ENCODE data around the gene KCTD4. TPM values are rescaled to one million over a fixed set of nuclear protein-coding genes. Genes with fewer than 3 reads are reported as not detected.

KCTD4 gene
- total RNA-seq, 1 donor from 2014 or later: not detected

DNA sequence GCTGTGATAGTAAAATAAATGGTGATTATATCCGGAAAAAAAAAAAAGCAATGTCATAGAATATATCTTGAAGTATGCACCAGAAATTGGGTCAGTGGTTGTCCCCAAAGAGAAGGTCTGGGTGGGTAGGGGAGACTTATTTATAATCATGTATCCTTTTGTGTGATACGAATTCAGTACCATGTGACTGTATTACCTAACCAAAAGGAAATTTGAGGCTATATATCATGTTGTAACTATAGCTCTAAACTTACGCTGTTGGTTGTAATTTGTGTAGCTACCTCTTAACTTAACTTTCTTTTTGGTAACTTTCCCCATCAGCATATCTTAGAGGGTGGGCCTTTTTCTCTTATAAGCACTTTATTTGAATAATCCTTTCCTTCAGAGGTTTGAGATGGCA lies 25.2 kb upstream of the KCTD4 start:
- Mint-ChIP-seq H3K4me1 (ENCODE audit: low read depth) (no peaks in the 10 kb centered on the region), H3K27me3 (ENCODE audit: low read depth) (no peaks in the 10 kb centered on the region), H3K36me3 (ENCODE audit: low read depth) (no peaks in the 10 kb centered on the region), H3K9me3 (no peaks in the 10 kb centered on the region), H3K4me3 (ENCODE audit: low read depth) (no peak overlapping the region), H3K27ac (no peak overlapping the region)
- intact Hi-C loops (cut with micrococcal nuclease): no loop called here
- DNase-seq (ENCODE audit: low spot score): no peak

DNA sequence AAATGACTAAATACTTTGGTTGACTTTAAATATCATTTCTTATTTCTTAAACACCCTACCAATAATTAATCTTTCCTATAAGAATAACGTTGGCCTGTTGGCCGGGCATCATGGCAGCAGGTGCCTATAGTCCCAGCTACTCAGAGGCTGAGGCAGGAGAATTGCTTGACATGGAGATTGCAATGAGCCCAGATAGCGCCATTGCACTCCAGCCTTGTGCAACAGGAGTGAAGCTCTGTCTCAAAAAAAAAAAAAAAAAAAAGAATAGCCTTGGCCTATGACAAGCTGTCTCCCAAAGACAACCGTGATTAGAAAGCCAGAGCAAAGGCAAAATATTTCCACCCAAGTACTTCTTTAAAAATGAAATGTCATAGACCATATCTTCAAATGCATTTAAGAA lies 24.5 kb upstream of the KCTD4 start:
- Mint-ChIP-seq H3K36me3 (ENCODE audit: low read depth) (no peaks in the 10 kb centered on the region), H3K9me3 (no peaks in the 10 kb centered on the region), H3K4me1 (ENCODE audit: low read depth) (no peaks in the 10 kb centered on the region), H3K27ac (no peak overlapping the region), H3K4me3 (ENCODE audit: low read depth) (no peak overlapping the region), H3K27me3 (ENCODE audit: low read depth) (no peaks in the 10 kb centered on the region)
- no peak for DNase-seq (ENCODE audit: low spot score)
- intact Hi-C loops (cut with micrococcal nuclease): no loop called here

DNA sequence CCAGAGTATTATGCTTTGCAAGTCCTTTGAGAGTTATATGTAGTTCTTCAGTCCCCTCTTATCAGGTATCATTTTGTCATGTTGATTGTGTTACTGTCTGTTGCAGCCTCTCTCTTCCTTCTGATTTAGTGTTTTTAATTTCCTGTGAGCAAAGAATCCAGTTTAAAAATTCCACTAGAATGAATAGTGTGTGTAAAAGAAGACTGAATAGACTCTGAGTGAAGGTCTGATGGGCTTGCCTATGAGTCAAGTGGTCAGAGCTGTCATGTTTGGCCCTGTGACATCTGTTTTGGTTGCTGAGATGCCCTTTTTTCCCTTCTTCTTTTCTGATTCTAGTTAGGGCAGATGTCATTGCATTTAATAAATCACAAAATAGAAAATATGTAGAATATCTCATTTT lies 23.3 kb upstream of the KCTD4 start:
- intact Hi-C loops (cut with micrococcal nuclease): no loop called here
- no peak for DNase-seq (ENCODE audit: low spot score)
- Mint-ChIP-seq H3K4me3 (ENCODE audit: low read depth) (no peak overlapping the region), H3K36me3 (ENCODE audit: low read depth) (no peaks in the 10 kb centered on the region), H3K27ac (no peak overlapping the region), H3K27me3 (ENCODE audit: low read depth) (no peaks in the 10 kb centered on the region), H3K9me3 (no peaks in the 10 kb centered on the region), H3K4me1 (ENCODE audit: low read depth) (no peaks in the 10 kb centered on the region)

DNA sequence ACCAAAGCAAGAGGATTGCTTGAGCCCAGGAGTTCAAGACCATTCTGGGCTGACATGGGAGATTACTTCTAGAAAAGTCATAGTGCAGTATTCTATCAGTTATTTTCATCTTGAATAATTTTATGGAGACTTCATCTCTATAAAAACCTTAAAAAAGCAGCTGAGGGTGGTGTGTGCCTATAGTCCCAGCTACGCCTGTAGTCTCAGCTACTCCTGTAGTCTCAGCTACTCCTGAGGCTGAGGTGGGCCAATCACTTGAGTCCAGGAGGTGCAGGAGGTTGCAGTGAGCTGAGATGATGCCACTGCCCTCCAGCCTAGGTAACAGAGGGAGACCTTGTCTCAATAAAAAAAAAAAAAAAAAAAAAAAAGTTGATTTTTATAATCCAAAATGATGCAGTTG lies 22.1 kb upstream of the KCTD4 start:
- Mint-ChIP-seq H3K36me3 (ENCODE audit: low read depth) (no peaks in the 10 kb centered on the region), H3K9me3 (no peaks in the 10 kb centered on the region), H3K27me3 (ENCODE audit: low read depth) (no peaks in the 10 kb centered on the region), H3K4me3 (ENCODE audit: low read depth) (no peak overlapping the region), H3K27ac (no peak overlapping the region), H3K4me1 (ENCODE audit: low read depth) (no peaks in the 10 kb centered on the region)
- no peak for DNase-seq (ENCODE audit: low spot score)
- intact Hi-C loops (cut with micrococcal nuclease): no loop called here

DNA sequence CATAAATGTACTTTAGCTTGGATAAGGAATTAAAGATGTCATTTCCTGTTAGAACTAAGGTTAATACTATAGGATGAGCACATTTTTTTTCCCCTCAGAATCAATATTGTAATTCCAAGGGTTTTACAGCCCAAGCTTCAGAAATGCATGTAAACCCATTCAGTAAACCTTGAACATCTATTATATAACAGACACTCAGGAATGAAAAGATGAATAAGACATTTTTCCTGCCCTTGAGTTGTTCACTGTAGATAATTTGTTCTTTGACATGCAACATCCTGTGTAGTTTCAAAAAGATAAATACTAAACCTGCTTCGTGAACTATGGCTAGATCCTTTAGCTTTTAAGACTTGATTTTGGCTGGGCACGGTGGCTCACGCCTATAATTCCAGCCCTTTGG lies 21.7 kb upstream of the KCTD4 start:
- Mint-ChIP-seq H3K9me3 (no peaks in the 10 kb centered on the region), H3K27ac (no peak overlapping the region), H3K4me1 (ENCODE audit: low read depth) (no peaks in the 10 kb centered on the region), H3K4me3 (ENCODE audit: low read depth) (no peak overlapping the region), H3K36me3 (ENCODE audit: low read depth) (no peaks in the 10 kb centered on the region), H3K27me3 (ENCODE audit: low read depth) (no peaks in the 10 kb centered on the region)
- DNase-seq (ENCODE audit: low spot score): no peak
- intact Hi-C loops (cut with micrococcal nuclease): no loop called here

DNA sequence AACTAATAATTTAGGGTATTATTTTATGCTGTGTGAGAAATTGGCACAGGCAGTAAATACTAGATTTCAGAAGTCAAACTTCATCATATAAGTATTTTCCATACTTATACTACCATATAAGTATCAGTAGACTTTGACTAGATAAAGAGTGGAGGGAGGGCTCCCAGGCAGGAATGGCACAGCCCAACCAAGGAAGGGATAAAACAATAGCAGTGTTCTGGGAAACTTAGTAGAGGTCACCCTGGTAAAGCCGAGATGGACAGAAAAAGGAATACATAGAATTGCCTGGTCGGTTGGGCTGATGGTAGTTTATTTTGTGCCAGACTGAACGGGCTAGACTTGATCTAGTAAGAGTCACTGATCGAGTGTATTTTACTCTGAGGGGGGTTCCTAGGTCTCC lies 19.6 kb upstream of the KCTD4 start:
- no peak for DNase-seq (ENCODE audit: low spot score)
- Mint-ChIP-seq H3K36me3 (ENCODE audit: low read depth) (peaks cover 3% of the 10 kb centered on the region), H3K4me3 (ENCODE audit: low read depth) (no peak overlapping the region), H3K9me3 (no peaks in the 10 kb centered on the region), H3K27me3 (ENCODE audit: low read depth) (no peaks in the 10 kb centered on the region), H3K27ac (no peak overlapping the region), H3K4me1 (ENCODE audit: low read depth) (peaks cover 3% of the 10 kb centered on the region)
- intact Hi-C loops (cut with micrococcal nuclease): no loop called here

DNA sequence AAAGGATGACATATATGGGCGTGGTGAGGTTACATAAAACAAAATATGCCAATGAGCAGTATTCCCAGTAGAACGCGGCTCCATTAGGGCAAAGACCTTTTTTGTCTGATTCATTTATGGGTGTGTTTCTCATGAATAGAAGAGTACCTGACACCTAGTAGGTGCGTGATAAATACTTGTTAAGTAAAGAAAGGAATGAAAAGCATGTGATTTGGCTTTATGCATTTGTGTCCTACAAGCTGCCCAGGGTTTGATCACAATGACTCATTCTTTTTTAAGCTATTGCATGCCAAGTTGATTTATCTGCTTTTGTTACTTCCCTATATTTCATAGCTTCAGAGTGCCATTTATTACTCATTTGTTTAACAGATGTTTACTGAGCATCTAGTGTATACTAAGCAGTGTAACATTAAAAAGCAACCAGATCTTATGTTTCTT lies 19.1 kb upstream of the KCTD4 start:
- Mint-ChIP-seq H3K4me3 (ENCODE audit: low read depth) (no peak overlapping the region), H3K4me1 (ENCODE audit: low read depth) (peaks cover 3% of the 10 kb centered on the region), H3K36me3 (ENCODE audit: low read depth) (peaks cover 3% of the 10 kb centered on the region), H3K27me3 (ENCODE audit: low read depth) (no peaks in the 10 kb centered on the region), H3K27ac (no peak overlapping the region), H3K9me3 (no peaks in the 10 kb centered on the region)
- no peak for DNase-seq (ENCODE audit: low spot score)
- intact Hi-C loops (cut with micrococcal nuclease): no loop called here

DNA sequence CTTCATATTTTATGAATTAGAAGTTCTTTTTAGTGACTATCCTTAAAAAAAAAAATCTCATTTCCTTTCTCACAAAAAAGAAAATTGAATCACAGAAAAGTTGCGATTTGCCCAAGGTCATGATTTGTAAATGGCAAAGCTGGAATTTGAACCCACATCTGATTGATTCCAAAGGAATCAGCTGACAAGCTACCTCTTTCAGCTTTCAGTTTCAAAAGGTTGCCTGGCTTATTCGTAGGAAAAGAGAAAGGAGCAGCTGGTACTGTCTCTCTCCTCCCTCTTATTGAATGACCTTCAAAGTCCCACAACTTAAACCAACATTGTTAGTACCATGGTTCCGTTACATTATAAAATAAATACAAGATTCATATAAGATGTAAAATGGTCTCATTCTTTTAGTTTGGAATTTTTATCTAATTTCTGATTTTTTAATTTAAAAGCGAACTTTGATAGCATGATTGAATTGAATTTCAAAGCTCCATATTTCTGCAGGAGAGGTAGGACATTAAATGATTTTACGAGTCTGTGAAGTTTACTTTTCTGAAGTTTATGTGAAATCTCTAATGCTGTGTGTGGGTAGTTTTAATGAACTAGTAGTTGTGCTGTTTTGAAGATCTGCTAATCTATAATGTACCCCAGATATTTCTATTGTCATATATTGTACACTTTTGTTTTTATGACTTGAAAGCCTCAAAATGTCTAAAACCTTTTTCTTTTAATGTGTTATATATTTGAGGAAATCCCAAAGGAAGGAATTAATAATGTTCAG lies 18.5 kb upstream of the KCTD4 start:
- H3K4me3 Mint-ChIP-seq (ENCODE audit: low read depth): no peak overlapping the region
- no peaks in the 10 kb centered on the region for H3K27me3 Mint-ChIP-seq (ENCODE audit: low read depth)
- H3K27ac Mint-ChIP-seq: no peak overlapping the region
- no peak for DNase-seq (ENCODE audit: low spot score)
- peaks cover 3% of the 10 kb centered on the region for H3K4me1 Mint-ChIP-seq (ENCODE audit: low read depth)
- intact Hi-C loops (cut with micrococcal nuclease): no loop called here
- no peaks in the 10 kb centered on the region for H3K9me3 Mint-ChIP-seq
- H3K36me3 Mint-ChIP-seq (ENCODE audit: low read depth): peaks cover 3% of the 10 kb centered on the region

DNA sequence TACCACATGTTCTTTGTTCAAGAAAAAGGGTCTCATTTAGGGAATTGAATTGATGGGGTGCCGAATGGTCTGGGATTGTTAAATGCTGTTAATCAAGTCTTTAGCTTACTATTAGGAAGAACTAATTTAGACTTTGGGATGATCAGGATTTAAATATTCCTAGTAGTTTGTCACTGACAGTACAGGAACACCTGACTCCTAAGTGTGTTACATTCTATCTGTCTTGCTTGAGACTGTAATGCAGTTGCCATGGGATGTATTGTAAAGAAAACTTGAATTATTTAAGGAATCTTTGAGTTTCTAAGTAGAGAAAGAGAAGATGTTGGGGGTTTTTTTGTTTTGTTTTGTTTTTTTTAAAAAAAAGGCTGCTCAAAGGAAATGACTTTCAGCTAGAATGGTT lies 17.8 kb upstream of the KCTD4 start:
- H3K4me1 Mint-ChIP-seq (ENCODE audit: low read depth): peaks cover 3% of the 10 kb centered on the region
- peaks cover 3% of the 10 kb centered on the region for H3K36me3 Mint-ChIP-seq (ENCODE audit: low read depth)
- no peak for DNase-seq (ENCODE audit: low spot score)
- no peaks in the 10 kb centered on the region for H3K9me3 Mint-ChIP-seq
- no peak overlapping the region for H3K4me3 Mint-ChIP-seq (ENCODE audit: low read depth)
- no peaks in the 10 kb centered on the region for H3K27me3 Mint-ChIP-seq (ENCODE audit: low read depth)
- intact Hi-C loops (cut with micrococcal nuclease): no loop called here
- H3K27ac Mint-ChIP-seq: no peak overlapping the region

DNA sequence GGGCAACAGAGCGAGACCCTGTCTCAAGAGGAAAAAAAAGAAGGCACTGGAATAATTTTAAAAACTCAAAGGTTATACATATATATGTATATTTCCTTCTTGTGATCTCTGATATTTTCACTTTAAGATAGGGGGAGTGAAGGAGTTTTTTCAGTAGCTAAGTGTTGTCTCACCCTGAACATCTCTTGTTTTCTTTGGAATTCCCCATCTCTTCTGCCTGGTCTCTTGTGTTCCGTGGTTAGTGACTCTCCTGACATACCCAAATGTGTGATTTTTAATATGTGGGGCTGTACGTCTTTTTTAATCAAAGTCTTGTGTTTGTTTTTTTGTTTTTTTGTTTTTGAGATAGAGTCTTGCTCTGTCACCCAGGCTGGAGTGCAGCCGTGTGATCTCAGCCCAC lies 15.3 kb upstream of the KCTD4 start:
- no peak for DNase-seq (ENCODE audit: low spot score)
- intact Hi-C loops (cut with micrococcal nuclease): no loop called here
- Mint-ChIP-seq H3K4me1 (ENCODE audit: low read depth) (peaks cover 3% of the 10 kb centered on the region), H3K4me3 (ENCODE audit: low read depth) (no peak overlapping the region), H3K27ac (peak overlapping the region; percentile 0), H3K27me3 (ENCODE audit: low read depth) (no peaks in the 10 kb centered on the region), H3K36me3 (ENCODE audit: low read depth) (peaks cover 3% of the 10 kb centered on the region), H3K9me3 (no peaks in the 10 kb centered on the region)

DNA sequence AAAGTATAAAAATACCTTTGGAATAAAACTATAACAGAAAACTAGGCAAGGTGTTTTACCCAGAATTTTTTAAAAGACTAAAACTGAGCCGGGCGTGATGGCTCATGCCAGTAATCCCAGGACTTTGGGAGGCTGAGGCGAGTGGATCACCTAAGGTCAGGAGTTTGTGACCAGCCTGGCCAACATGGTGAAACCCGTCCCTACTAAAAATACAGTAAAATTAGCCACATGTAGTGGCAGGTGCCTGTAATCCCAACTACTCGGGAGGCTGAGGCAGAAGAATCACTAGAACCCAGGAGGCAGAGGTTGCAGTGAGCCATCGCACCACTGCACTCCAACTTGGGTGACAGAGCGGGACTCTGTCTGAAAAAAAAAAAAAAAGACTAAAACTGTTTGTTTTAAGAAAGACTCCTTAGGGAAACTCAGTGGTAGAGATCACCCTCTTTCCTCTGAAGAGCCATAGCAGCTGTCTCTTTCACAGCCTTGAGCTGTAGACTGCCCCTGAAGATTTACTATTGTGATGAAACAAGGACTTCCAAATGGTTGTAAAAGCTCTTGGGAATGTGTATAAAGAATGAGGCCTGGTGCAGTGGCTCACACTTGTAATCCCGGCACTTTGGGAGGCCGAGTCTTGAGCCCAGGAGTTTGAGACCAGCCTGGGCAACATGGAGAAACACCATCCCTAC lies 14.7 kb upstream of the KCTD4 start:
- no peak for DNase-seq (ENCODE audit: low spot score)
- Mint-ChIP-seq H3K4me1 (ENCODE audit: low read depth) (peaks cover 3% of the 10 kb centered on the region), H3K9me3 (no peaks in the 10 kb centered on the region), H3K4me3 (ENCODE audit: low read depth) (no peak overlapping the region), H3K36me3 (ENCODE audit: low read depth) (peaks cover 8% of the 10 kb centered on the region), H3K27ac (no peak overlapping the region), H3K27me3 (ENCODE audit: low read depth) (no peaks in the 10 kb centered on the region)
- intact Hi-C loops (cut with micrococcal nuclease): no loop called here

DNA sequence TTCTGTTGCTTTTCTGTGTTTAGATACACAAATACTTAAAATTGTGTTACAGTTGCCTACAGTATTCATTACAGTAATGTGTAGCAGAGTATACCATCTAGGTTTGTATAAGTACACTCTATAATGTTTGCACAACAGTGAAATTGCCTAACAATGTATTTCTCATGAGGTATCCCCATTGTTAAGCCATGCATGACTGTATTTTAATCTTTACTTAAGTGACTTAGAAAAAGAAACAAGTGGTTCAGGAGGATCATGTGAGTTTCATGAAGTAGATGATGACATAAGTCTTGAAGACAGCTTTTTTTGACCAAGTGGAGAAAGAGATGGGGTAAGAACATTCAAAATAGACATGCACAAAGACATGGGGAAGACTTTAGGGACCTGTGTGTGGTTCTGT lies 8.4 kb upstream of the KCTD4 start:
- no peak overlapping the region for H3K27ac Mint-ChIP-seq
- H3K27me3 Mint-ChIP-seq (ENCODE audit: low read depth): no peaks in the 10 kb centered on the region
- H3K9me3 Mint-ChIP-seq: no peaks in the 10 kb centered on the region
- peaks cover 13% of the 10 kb centered on the region for H3K4me1 Mint-ChIP-seq (ENCODE audit: low read depth)
- no peak for DNase-seq (ENCODE audit: low spot score)
- intact Hi-C loops (cut with micrococcal nuclease): loop anchor here (5.0 to 10.0 kb wide), 2 partner anchors 84 to 162 kb away; partner anchors contain the start of gene GTF2F2
- peaks cover 26% of the 10 kb centered on the region for H3K36me3 Mint-ChIP-seq (ENCODE audit: low read depth)
- no peak overlapping the region for H3K4me3 Mint-ChIP-seq (ENCODE audit: low read depth)

DNA sequence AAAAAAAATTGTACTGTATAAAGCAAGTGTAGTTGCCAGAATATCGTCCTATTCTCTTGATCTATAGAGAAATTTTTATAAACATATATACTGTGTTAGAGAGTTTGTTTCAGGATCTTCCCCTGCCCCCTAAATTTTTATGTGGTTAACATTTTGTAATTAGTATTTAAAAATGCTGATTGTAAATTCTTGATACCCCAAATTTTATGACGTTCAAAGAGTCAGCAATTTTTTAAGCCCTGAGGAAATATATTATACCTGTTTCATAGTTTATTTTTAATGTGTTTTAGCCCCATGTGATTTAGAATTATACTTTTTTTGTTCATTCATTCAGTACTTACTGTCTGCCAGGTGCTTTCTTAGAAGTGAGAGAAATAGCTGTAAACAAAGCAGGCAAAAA lies 7.3 kb upstream of the KCTD4 start:
- H3K27me3 Mint-ChIP-seq (ENCODE audit: low read depth): no peaks in the 10 kb centered on the region
- peaks cover 13% of the 10 kb centered on the region for H3K4me1 Mint-ChIP-seq (ENCODE audit: low read depth)
- no peak overlapping the region for H3K27ac Mint-ChIP-seq
- no peak for DNase-seq (ENCODE audit: low spot score)
- peaks cover 26% of the 10 kb centered on the region for H3K36me3 Mint-ChIP-seq (ENCODE audit: low read depth)
- H3K9me3 Mint-ChIP-seq: no peaks in the 10 kb centered on the region
- H3K4me3 Mint-ChIP-seq (ENCODE audit: low read depth): no peak overlapping the region
- intact Hi-C loops (cut with micrococcal nuclease): loop anchor here (5.0 to 10.0 kb wide), 2 partner anchors 83 to 161 kb away; partner anchors contain the start of gene GTF2F2
